ENCODE data around the gene PAAF1. TPM values are rescaled to one million over a fixed set of nuclear protein-coding genes. Genes with fewer than 3 reads are reported as not detected.

Gene PAAF1
- polyA plus RNA-seq, 1 donor: 30.7 TPM

DNA sequence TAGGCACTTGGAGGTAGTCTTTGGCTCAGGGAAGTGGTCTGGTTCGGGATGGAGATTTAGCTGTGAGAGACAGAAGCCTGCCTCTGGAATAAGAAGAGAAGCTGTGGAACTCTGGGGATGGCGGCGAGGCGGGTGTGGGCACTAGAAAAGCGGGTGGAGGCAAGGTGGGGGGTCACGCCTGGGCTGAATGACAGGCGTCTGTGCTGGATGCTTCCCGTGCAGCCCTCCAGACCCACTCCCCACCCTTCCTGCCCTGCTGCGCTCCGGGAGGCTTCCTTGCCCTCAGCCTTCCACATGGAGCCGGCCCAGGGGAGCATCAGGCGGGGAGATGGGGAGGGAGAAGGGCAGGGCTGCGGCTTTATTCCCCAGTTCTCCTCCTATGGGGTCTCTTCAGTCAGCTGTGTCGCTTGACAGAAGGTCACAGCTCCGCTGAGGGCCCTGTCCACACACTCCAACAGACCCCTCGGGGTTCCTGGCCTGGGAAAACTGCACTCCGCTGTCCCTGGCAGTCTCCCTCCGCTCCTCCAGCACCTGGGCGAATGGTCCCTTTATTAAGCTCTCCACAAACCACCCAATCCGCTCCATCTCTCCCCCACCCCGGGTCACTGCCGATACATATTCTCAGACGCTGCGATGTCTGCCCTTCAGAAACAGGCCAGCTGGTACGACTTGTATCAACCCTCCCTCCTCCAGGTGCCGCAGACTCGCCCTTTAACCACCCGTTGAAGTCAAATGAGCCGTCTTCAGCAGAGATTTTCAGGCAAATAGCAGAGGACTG, 80.3 kb downstream of the PAAF1 start:
- Histone ChIP-seq H3K36me3 (ENCODE audit: control insufficient read depth, insufficient read depth, low read length) (no peaks in the 10 kb centered on the region), H3K9me3 (ENCODE audit: control insufficient read depth, low read depth, low read length) (no peaks in the 10 kb centered on the region), H3K4me3 (ENCODE audit: low read length) (no peak overlapping the region), H3K27ac (ENCODE audit: low read length) (no peak overlapping the region), H3K27me3 (ENCODE audit: control insufficient read depth, insufficient read depth, low read length) (peaks cover 19% of the 10 kb centered on the region), H3K4me1 (ENCODE audit: control insufficient read depth, insufficient read depth, low read length) (no peaks in the 10 kb centered on the region)
- DNase-seq: no peak
- no CpG with 5 or more reads among the region's 29 CpGs for WGBS (ENCODE audit: insufficient coverage, low lambda C conversion rate)

DNA sequence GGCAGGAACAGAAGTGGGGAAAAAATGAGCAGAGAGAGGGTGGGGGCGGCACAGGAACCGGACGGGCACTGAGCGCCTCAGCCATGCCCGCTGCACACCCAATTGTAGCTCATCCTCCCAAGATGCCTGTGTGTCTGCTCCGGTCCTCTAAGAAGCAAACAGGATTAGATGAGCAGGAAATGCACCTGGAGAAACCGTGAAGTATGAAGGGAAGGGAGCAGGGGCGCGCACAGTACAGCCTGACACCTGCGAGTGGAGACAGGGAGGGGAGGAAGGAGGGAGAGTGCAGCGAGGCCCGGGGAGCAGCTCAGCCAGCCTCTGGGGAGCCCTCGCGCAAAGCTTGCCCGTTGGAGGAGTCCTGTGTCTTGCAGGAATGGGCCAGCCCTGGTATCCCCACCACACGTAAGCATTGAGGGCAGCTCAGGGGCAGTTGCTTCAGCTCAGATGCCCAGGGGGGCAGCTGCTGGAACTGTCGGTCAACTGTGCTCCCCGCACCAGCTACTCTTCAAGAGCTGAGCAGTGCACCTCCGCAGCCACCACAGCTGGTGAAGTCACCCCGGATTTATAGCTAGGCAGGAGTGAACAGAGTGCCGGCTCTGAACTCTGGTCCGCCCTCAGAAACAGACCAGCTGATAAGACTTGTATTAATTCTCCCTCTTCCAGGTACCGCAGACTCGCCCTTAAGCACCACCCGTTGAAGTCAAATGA, 81.0 kb downstream of the PAAF1 start:
- peak; percentile 41 to 86 for DNase-seq
- Histone ChIP-seq H3K27me3 (ENCODE audit: control insufficient read depth, insufficient read depth, low read length) (peaks cover 19% of the 10 kb centered on the region), H3K27ac (ENCODE audit: low read length) (no peak overlapping the region), H3K4me1 (ENCODE audit: control insufficient read depth, insufficient read depth, low read length) (no peaks in the 10 kb centered on the region), H3K4me3 (ENCODE audit: low read length) (no peak overlapping the region), H3K9me3 (ENCODE audit: control insufficient read depth, low read depth, low read length) (no peaks in the 10 kb centered on the region), H3K36me3 (ENCODE audit: control insufficient read depth, insufficient read depth, low read length) (no peaks in the 10 kb centered on the region)
- no CpG with 5 or more reads among the region's 25 CpGs for WGBS (ENCODE audit: insufficient coverage, low lambda C conversion rate)

DNA sequence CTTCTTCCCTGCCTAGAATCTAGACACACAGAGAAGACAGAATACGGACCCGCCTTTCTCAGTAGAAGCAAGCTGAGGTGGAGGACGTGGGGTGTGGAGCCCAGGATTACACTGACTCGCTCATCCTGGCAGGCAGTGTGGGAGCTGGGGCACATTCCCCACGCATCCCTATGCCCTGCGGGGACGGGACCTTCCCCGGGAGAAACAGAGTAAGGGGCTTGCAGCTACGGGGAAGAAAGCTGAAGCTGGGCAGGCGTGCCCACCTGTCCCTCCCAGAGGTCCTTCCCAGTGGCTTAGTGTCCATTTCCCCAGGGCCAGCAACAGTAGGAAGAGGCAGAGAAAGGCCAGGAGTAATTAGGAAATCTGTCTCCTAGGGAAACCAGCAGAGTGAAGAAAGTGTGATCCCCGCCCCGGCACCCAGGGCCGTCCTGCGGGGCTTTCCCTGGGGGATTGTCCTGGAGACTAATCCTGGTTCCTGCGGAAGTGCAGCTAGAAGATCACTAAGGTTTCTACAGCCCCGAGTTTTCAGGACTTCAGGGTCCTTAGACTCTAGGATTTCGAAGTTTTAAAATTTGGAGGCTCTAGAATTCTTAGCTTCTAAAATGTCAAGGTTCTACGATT, 81.8 kb downstream of the PAAF1 start:
- no peak for DNase-seq
- Histone ChIP-seq H3K27me3 (ENCODE audit: control insufficient read depth, insufficient read depth, low read length) (peaks cover 19% of the 10 kb centered on the region), H3K36me3 (ENCODE audit: control insufficient read depth, insufficient read depth, low read length) (no peaks in the 10 kb centered on the region), H3K4me3 (ENCODE audit: low read length) (no peak overlapping the region), H3K27ac (ENCODE audit: low read length) (no peak overlapping the region), H3K9me3 (ENCODE audit: control insufficient read depth, low read depth, low read length) (no peaks in the 10 kb centered on the region), H3K4me1 (ENCODE audit: control insufficient read depth, insufficient read depth, low read length) (no peaks in the 10 kb centered on the region)
- WGBS (ENCODE audit: insufficient coverage, low lambda C conversion rate): no CpG with 5 or more reads among the region's 18 CpGs

DNA sequence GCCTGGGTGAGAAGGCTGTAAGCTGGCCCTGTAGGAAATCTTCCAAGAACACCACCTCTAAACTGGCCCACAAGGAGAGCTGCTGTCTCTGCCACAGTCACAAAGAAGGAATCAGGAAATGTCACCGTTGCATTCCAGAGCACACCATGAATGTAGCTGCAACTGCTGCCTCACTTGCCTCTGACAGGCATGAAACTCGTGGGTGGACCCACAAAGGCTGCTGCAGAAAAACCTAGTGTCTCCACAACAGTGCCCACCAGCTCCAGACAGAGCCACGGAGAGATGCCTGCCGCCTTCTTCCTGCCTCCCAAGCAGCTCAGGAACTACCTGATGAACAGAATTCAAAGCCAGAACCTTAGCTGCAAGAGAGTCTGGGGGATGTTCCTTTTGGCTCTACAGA, 84.5 kb downstream of the PAAF1 start:
- Histone ChIP-seq H3K9me3 (ENCODE audit: control insufficient read depth, low read depth, low read length) (no peaks in the 10 kb centered on the region), H3K4me3 (ENCODE audit: low read length) (no peak overlapping the region), H3K4me1 (ENCODE audit: control insufficient read depth, insufficient read depth, low read length) (no peaks in the 10 kb centered on the region), H3K27ac (ENCODE audit: low read length) (no peak overlapping the region), H3K27me3 (ENCODE audit: control insufficient read depth, insufficient read depth, low read length) (peaks cover 21% of the 10 kb centered on the region), H3K36me3 (ENCODE audit: control insufficient read depth, insufficient read depth, low read length) (no peaks in the 10 kb centered on the region)
- no peak for DNase-seq
- WGBS (ENCODE audit: insufficient coverage, low lambda C conversion rate): no CpG with 5 or more reads among the region's 4 CpGs

DNA sequence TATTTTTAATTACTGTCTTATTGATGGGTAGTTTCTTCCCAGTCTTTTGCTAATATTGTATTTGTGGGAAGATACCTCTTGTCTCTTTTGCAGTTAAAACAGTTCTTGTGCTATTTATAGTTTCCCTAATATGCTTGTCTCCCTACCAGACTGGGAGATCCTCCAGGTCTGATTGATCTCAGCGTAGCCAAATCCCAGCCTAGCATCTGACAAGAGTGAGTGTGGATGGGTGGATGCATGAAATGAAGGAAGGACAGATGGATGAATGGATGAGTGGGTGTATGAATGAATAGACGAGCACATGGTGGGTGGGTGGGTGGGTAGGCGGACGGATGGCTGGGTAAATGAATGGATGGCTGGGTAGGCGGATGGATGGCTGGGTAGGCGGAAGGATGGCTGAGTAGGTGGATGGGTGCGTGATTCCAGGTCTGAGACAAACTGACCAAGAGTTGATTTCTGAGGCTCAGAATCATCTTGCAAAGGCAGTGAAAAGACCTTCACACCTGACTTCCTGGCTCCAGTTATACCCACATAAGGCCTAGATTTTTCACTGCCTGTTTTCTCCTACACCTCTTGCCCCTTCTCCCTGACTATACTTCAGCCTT, 85.4 kb downstream of the PAAF1 start:
- no peaks in the 10 kb centered on the region for H3K4me1 ChIP-seq (ENCODE audit: control insufficient read depth, insufficient read depth, low read length)
- WGBS (ENCODE audit: insufficient coverage, low lambda C conversion rate): no CpG with 5 or more reads among the region's 7 CpGs
- H3K36me3 ChIP-seq (ENCODE audit: control insufficient read depth, insufficient read depth, low read length): no peaks in the 10 kb centered on the region
- H3K9me3 ChIP-seq (ENCODE audit: control insufficient read depth, low read depth, low read length): no peaks in the 10 kb centered on the region
- H3K27me3 ChIP-seq (ENCODE audit: control insufficient read depth, insufficient read depth, low read length): peaks cover 16% of the 10 kb centered on the region
- no peak for DNase-seq
- no peak overlapping the region for H3K4me3 ChIP-seq (ENCODE audit: low read length)
- H3K27ac ChIP-seq (ENCODE audit: low read length): no peak overlapping the region

DNA sequence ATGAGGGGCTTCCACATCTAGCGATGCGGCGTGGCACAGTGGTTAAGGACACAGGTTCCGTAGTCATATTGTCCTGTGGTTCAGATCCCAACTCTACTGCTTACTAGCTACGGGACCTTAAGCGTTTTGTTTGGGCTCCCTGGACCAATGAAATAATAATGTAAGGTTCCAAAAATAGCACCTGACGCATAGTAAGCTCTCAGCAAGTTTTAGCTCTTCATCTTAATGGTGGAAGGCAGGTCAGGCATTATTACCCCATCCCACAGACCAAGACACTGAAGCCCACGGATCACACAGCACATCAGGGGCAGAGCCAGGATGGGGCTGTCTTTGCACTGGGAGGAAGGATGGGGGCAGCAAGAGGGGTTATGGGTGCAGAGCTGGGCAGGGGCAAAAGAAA, 87.1 kb downstream of the PAAF1 start:
- H3K36me3 ChIP-seq (ENCODE audit: control insufficient read depth, insufficient read depth, low read length): no peaks in the 10 kb centered on the region
- WGBS (ENCODE audit: insufficient coverage, low lambda C conversion rate): no CpG with 5 or more reads among the region's 8 CpGs

DNA sequence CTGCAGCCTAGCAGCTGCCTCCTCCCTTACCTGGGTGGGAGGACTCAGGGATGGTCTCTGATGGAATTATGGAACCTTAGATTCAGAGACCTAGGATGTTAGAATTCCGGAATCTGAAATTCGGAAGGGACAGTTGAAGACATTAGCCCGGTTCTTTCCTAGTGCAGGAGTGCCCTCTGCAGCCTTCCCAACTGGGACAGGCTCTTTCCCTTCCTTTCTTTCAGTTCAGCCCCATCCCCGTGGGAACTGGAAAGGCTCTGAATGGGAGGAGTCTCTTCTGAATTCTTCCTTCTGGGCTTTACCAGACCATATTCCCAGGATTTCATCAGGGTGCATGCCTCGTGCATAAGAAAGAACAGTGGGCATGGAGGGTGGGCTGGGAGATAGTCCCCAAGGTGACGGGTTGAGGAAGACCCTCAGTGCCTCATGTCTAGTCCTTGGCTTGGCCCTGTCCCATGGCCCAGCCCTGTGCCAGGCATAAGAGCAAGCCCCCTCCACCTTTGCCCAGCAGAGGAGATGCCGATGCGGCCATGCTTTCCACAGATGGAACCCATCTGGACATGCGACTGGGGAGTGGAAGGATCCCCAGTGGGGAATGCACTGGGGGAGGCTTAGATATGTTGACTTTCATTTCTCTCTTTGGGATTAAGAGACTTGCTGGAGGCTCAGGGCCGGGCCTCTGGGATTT, 88.4 kb downstream of the PAAF1 start:
- Histone ChIP-seq H3K36me3 (ENCODE audit: control insufficient read depth, insufficient read depth, low read length) (no peaks in the 10 kb centered on the region), H3K27me3 (ENCODE audit: control insufficient read depth, insufficient read depth, low read length) (peaks cover 2% of the 10 kb centered on the region), H3K4me3 (ENCODE audit: low read length) (no peak overlapping the region), H3K27ac (ENCODE audit: low read length) (no peak overlapping the region), H3K9me3 (ENCODE audit: control insufficient read depth, low read depth, low read length) (no peaks in the 10 kb centered on the region), H3K4me1 (ENCODE audit: control insufficient read depth, insufficient read depth, low read length) (no peaks in the 10 kb centered on the region)
- DNase-seq: no peak
- 30% methylated on average over 2 of the region's 10 CpGs for WGBS (ENCODE audit: insufficient coverage, low lambda C conversion rate)

More for the DNA sequence above, 87.1 kb downstream of the PAAF1 start:
- H3K27ac ChIP-seq (ENCODE audit: low read length): no peak overlapping the region
- H3K4me3 ChIP-seq (ENCODE audit: low read length): no peak overlapping the region
- no peaks in the 10 kb centered on the region for H3K9me3 ChIP-seq (ENCODE audit: control insufficient read depth, low read depth, low read length)
- DNase-seq: no peak
- H3K4me1 ChIP-seq (ENCODE audit: control insufficient read depth, insufficient read depth, low read length): no peaks in the 10 kb centered on the region
- H3K27me3 ChIP-seq (ENCODE audit: control insufficient read depth, insufficient read depth, low read length): peaks cover 5% of the 10 kb centered on the region

DNA sequence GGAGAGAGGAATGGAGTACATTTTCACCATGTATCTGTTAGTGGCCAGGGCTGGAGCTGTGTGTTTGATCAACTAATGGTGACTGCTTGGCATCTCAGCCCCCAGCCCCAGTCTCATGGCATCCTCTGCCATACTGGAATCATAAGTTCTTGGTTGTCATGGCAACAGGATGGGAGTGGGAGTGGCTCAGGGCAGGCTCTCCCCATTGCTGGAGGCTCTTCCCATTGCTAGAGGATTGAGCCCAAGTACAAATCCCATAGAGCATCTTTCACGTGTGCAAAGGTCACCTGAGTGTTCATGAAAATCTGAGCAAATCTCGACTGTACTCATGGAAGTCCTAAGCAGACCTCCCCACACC, 88.9 kb downstream of the PAAF1 start:
- no CpG with 5 or more reads among the region's 2 CpGs for WGBS (ENCODE audit: insufficient coverage, low lambda C conversion rate)
- no peak for DNase-seq

DNA sequence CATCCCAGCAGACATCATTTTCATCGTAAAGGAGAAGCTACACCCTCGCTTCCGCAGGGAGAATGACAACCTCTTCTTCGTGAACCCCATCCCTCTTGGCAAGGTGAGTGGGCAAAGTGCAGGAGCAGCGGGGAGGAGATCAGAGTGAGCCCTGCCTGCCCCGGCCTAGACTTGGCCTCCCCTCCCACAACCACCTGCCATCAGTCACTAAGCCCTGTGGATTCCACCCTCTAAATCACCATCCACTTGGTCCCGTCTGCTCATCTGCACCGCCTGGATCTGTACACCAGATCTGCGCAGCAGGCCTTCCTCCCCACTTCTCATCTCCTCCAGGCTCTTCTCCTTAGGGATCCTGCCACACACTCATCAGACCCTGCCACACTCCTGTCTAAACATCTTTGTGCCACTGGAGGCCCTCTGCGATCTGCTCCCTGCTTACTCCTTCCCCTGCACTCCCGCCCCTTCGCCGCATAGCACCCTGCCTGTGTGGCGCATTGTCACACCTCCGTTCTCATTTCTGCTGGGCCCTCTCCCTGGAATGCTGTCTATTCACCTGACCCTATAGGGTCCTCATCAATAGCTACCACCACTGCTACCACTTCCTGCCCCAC, 91.7 kb downstream of the PAAF1 start:
- Histone ChIP-seq H3K4me1 (ENCODE audit: control insufficient read depth, insufficient read depth, low read length) (no peaks in the 10 kb centered on the region), H3K27ac (ENCODE audit: low read length) (no peak overlapping the region), H3K27me3 (ENCODE audit: control insufficient read depth, insufficient read depth, low read length) (peaks cover 2% of the 10 kb centered on the region), H3K4me3 (ENCODE audit: low read length) (no peak overlapping the region), H3K36me3 (ENCODE audit: control insufficient read depth, insufficient read depth, low read length) (no peaks in the 10 kb centered on the region), H3K9me3 (ENCODE audit: control insufficient read depth, low read depth, low read length) (no peaks in the 10 kb centered on the region)
- DNase-seq: no peak
- no CpG with 5 or more reads among the region's 15 CpGs for WGBS (ENCODE audit: insufficient coverage, low lambda C conversion rate)

More for the DNA sequence above, 88.9 kb downstream of the PAAF1 start:
- Histone ChIP-seq H3K27ac (ENCODE audit: low read length) (no peak overlapping the region), H3K4me1 (ENCODE audit: control insufficient read depth, insufficient read depth, low read length) (no peaks in the 10 kb centered on the region), H3K27me3 (ENCODE audit: control insufficient read depth, insufficient read depth, low read length) (peaks cover 2% of the 10 kb centered on the region), H3K9me3 (ENCODE audit: control insufficient read depth, low read depth, low read length) (no peaks in the 10 kb centered on the region), H3K36me3 (ENCODE audit: control insufficient read depth, insufficient read depth, low read length) (no peaks in the 10 kb centered on the region), H3K4me3 (ENCODE audit: low read length) (no peak overlapping the region)
